Mesenteric fat pad (tissue), 1 donor: ENCODE measurements around the gene GSTO2. TPM values are rescaled to one million over a fixed set of nuclear protein-coding genes. Genes with fewer than 3 reads are reported as not detected.

Experiments
- DNase-seq: peaks from one replicate; pipeline ENCODE4 v3.0.0-alpha.2; 2020; ENCODE audit warnings: low spot score
- total RNA-seq: library from RNA; stranded (reverse); fragmentation: NEBNext Ultra II Directional; extraction: Animal tissue kit (Norgen Biotek cat#: 25700); gene quantifications from one replicate; pipeline ENCODE4 v1.2.1, GENCODE V29; 2021
- donor health status: DM: yes; HTN: yes; CAD: no.

The GSTO2 gene
- total RNA-seq, 1 donor from 2014 or later = 0.45 TPM

DNA sequence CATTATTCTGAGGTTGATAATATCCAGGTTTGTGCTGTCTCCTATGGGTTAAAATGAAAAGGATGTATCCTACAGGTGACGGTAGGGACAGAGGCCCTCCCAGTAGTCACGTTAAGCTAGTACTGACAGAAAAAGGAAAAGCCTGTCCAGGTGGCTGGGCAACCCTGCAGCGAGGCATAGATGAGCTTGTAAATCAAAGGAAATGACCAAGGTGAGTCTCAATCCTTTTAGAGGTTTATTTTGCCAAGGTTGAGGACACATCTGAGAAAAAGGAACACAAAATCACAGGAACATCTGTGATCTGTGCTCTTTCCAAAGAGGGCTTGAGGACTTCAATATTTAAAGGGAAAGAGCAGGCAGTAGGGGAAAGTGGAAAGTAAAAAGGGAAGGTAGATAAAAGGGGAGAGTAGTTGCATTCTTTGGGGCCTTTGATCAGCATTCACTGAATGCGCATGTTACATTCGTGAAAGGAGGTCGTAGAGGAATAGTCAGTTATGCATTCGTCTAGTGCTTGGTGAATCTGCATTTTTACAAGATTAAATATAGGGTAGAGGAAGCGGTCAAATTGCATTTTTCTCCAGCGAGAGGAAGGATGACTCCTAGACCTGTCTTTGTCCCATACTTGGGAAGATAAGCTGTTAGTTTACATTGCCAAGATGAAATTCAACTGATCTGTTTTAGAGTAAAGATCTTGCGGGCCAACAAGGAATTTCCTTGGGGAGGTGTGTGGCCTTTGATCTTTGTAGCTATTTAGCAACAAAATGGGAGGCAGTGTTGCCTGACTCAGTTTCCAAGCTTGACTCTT is 15.2 kb upstream of the GSTO2 start:
- no peak for DNase-seq

DNA sequence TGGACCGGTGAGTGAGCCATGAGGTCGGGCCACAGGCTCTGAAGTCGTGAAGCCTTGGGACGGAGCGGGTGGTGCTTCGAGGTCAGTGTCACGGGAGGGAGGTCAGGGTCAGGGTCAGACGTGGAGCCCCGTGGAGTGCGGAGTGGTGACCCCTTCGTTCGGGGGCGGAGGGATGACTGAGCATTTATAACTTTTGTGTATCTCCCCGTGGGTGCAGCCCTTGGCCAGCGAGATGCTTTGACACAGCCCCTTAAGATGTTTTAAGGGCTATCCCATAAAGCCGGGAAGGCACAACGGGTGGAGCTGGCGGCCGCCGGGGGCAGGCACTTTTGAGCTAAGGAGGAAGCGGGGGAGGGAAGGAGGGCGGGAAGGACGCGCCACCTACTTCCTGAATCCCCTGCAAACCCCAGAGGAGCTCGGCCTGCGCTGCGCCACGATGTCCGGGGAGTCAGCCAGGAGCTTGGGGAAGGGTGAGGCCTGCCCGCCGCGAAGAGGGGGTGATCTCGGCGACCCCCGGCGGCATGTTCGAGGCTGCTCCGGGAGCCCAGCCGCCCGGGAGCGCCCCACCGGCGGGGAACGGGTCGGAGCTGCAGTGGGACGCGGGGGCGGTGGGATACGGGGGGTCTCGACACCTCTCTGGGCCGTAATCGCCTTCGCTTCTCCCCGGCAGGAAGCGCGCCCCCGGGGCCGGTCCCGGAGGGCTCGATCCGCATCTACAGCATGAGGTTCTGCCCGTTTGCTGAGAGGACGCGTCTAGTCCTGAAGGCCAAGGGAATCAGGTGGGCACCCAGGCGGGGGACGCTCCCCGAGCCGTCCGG is 14.3 kb upstream of the GSTO2 start, which contains the start of gene GSTO1:
GSTO1 (plus strand) TSS at position 400 of the 818 bp plus-strand sequence; CDS start at position 437, 37 bp downstream.
- DNase-seq = peak; percentile 93

DNA sequence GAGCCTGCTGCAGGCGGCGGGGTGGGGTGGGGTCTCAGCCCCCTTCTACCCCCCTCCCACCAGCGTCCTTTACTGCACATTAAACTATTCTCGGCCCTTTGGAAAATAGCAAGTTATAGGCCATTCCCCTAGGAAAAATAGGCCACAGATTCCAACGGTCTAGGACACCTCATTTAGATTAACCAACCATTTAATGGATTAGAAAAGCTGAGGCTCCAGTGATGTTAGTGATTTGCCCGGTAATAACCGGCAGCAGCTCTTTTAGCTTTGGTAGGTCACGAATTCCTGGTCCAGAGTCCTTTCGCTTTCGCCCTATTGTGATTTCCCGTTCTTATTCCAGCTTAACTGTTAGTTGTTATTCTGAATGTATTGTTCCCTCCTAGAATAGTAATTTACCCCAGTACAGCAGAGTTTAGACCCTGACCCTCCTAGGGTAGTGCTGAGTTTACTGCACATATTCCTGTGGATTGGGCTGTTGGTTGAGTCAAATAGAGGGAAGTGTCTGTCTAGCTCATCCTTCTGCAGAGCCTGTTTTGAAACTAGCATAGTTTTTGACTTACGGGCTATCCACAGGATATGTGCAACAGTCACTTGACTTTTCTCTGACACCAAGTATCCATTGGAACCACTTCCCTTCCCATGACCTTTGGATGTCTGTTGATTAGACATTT is 13.5 kb upstream of the GSTO2 start:
- no peak for DNase-seq

DNA sequence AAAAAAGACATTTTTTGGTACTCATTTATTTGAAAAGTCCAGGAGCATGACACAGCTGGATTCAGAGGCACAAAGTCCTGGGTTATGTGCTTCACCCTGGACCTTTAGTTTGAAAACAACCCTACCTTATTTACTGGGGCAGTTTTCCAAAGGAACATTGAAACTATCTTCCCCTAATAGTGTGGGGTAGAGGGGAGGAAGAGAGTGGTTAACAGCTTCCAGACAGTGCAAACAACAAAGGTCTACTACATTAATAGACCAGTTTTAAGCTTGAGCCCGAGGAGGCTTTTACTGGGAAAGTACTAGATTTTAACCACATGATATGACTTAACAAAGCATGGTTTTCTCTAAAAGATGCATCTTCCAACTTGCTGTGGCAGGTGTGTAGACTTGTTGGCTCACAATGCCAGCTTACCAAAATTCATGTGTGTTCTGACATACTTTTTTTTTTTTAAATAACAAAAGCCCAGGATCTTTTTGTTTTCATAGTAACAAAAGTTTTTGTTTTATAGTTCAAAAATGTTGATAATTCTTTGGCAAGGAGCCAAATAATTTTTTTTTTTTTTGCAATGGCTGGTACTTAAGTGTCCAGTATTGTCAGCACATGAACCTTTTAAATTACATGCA is 12.5 kb upstream of the GSTO2 start:
- DNase-seq = no peak

DNA sequence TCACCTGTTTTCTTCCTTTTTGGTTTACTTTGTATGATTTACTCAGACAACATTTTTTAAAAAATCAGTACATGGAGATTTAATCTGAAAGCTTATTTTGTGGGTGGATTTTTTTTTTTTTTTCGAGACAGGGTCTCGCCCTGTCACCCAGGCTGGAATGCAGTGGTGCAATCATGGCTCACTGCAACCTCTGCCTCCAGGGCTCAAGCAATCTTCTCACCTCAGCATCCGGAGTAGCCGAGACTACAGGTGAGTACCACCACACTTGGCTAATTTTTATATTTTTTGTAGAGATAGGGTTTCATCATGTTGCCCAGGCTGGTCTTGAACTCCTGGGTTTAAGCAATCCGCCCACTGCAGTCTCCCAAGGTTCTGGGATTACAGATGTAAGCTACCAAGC is 11.7 kb upstream of the GSTO2 start:
- DNase-seq = no peak

DNA sequence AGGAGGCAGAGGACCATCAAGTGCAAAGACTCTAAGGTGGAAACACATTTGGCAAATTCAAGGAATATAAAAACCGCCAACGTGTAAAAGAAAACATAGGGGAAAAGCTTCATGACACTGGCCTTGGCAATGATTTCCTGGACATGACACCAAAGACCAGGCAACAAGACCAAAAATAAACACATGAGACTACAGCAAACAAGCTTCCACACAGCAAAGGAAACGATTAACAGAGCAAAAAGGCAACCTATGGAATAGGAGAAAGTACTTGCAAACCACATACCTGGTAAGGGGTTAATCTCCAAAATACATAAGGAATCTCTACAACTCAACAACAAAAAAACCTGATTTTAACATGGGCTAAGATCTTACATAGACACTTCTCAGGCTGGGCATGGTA is 10.8 kb upstream of the GSTO2 start:
- no peak for DNase-seq

DNA sequence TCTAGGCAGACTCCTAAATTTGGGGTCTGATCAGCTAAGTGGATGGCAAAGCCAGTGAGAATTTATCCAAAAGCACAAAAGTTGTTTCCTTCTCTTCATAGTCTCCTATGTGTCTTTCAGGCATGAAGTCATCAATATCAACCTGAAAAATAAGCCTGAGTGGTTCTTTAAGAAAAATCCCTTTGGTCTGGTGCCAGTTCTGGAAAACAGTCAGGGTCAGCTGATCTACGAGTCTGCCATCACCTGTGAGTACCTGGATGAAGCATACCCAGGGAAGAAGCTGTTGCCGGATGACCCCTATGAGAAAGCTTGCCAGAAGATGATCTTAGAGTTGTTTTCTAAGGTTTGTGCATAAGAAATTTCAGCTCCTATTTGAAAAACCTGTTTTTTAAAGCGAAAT is 9.5 kb upstream of the GSTO2 start:
- no peak for DNase-seq

DNA sequence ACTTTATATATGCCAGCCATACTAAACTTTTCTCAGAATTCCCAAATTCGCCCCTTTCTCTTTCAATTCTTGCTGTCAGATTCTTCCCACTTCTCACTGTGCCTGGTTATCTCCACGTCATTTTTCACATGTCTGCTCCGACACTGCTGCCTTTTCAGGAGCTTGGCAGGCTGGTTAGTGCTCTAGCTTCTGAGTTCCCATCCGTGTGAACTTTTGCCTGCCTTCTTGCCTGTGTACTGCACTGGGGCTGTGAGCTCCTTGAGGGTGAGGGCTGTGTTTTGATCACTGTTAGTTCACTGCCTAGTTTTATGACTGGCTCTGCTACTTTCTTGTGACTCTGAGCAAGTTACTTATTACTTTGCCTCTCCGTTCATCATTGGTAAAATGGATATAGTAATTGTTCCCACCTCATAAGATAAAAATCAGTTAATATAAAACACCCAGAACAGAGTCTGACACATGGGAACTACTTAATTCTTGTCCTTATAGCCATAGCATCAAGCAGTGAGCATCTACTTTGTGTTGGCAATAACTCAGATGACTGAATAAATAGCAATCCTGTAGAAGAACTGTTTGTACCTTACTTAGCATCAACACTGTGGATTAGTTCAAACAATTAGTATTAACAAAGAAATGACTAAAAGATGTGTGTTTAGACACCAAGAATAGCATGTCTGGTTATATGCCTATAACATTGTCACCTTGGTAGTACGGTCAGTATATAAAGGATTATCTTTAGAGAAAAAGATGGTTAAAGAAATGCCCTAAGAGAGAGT is 8.8 kb upstream of the GSTO2 start:
- DNase-seq = no peak

DNA sequence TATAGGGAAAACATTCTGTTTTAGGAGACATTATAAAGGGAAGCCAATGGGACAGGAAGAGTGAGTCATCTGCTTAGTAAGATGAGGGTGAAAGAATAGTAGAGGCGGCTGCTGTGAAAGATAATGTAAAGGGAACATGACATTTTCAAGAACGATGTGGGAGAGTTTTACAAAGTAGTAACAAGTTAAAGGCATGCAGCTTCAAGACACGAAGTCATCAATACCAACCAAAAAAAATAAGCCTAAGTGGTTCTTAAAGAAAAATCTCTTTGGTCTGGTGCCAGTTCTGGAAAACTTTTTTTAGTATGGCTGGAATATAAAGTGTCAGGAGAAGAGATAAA is 8.2 kb upstream of the GSTO2 start:
- DNase-seq = no peak

DNA sequence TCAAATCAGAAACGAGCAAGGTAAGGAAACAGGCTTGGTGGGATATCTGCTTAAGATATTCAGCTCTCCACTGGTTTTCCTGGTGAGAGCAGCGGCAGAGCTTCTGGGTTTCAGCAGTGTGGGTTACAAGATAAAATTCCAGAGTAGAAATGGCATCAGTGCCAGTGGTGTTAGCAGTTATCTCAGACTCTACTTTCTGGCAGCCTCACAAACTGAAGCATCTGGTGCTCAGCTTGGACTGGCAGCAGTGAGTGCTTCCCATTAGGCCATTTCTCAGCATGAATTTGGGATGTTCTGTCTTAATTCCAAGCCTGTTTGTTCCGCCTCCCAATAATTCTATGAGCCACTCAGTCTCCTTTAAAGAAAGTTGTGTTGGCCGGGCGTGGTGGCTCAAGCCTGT is 6.9 kb upstream of the GSTO2 start:
- DNase-seq = no peak

DNA sequence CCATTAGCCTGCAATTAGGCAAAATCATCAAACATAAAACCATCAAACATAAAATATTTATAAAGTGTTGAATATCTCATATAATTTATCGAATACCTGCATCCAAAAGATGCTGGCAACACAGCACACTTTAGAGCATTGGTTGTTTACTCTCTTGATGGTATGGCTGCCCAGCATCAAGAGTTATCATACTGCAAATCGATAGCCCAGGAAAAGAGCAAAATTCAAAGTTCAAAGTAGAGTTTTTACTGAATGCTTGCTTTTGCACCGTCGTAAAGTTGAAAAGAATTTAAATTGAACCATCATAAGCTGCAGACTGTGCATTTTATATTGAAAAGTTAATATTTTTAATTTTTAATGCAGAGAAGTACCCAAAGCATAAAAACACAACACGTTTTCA is 4.2 kb upstream of the GSTO2 start:
- DNase-seq = no peak

DNA sequence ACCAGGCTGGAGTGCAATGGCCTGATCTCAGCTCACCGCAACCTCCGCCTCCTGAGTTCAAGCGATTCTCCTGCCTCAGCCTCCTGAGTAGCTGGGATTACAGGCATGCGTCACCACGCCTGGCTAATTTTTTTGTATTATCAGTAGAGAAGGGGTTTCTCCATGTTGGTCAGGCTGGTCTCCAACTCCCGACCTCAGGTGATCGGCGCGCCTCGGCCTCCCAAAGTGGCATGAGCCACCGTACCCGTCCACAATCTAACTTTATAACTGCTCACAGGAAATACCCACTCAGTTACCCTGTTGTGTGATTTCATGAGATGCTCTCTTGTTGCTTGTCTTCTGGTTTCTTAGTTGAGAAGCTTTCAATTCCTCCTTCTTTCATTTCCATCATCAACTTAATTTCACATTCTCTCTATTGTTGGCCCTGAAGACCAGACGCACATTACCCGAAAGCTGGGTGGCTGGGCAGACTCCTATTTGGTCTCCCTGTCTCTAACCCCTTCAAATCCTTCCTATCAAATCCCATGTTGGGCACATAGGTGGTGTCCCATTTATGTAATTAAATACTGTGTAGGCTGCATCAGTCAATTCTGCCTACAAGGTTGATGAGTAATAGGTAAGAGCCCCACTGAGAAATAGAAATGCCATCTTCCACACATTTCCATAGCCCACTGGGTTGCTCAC is 1.1 kb upstream of the GSTO2 start:
- no peak for DNase-seq

DNA sequence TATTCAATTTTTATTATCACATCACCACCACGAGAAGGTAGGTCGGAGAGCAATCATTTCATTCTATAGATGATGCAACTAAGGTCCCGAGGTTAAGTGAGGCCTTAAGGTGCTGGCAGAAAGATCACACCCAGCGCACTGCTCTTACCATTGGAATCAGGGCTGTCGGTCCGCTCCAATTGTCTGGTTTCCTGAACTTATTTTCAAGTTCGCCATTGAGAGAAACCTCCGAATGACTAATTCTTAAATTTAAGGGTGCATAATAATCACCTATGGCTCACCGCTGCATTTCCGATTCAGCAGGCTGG is 625 bp upstream of the GSTO2 start:
- no peak for DNase-seq

DNA sequence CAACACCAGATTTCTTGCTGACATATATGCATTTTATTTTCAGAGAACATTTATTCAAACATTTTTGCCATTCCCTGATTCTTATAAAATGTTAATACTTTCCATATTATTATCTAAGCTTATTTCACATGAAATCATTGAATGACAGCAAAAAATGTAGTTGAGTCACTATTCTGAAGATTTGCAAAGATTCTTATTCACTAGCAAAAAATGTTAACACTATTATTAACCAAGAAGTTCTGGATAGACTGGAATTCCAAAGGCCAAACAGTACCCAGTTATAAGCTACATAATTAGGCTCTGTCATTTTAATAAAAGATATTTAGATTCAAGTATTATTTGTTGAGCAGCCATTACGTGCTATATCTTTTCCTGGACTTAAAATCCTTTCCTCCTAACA is 4.3 kb downstream of the GSTO2 start:
- no peak for DNase-seq

DNA sequence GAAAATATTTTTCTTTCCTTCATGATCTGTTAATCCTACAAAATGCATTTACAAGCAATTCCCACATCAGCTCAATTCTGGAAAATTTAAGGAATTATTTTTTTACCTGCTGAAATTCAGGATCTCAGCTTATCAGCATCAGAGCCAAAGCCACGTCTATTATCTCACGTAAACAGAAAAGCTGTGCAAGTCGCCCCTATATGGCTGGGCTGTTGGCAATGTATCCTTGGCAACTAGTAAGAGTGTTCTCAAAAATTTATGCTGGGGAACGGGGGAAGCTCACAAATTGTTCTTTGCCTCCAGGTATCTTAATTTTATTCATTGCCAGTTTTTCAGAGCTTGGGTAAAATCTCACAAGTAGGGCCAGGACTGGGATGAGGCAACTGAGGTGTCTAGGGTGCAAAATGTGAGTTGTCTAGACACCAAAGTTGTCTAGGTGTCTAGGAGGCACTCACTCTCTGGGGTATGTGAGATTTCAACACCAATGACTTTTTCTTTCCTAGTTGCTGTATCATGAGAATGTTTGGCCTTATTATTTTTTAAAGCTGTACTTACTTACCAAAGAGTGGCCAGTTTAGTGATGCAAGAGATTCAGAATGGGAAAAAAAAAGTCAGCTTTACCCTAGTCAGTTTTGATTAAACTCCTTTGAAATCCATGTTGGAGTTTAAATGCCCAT is 5.1 kb downstream of the GSTO2 start:
- no peak for DNase-seq

DNA sequence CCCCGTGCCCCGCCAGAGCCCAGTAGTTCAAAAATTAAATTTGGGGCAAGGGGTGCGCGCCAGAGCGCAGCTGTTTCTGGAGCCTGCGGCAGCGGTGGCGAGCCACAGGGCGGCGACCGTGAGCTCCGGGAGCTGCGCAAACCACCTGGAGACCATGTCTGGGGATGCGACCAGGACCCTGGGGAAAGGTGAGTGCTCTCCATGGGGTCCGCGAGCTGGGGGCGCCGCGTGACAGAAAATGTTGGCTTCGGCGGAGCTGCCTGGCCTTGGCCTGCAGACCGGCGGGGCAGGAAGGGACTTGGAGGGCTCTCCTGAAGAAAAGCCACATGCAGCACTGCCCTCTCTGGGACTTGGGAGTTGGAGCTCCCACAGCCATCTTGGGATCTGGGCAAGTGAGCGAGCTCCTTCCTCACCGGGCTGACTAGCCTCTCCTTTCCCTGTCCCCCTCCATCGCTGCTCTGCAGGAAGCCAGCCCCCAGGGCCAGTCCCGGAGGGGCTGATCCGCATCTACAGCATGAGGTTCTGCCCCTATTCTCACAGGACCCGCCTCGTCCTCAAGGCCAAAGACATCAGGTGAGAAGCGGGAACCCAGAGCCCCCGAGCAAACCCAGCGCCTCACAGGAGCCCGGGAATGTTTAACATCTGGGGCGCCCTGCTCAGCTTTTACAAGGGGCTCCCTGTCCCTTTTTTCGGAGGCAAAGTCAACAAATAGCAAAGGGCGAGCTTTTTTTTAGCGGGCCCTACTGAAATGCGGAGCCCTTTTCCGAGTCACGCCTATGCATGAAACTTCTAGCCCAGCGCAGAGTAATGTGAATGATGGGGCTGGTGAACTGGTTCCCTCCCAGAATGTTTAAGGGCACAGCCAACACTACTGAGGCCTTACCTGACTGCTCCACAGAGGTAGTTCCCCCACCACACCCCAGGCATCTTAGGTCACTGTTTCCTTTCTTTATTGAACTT is 6.1 kb downstream of the GSTO2 start:
- DNase-seq = no peak

DNA sequence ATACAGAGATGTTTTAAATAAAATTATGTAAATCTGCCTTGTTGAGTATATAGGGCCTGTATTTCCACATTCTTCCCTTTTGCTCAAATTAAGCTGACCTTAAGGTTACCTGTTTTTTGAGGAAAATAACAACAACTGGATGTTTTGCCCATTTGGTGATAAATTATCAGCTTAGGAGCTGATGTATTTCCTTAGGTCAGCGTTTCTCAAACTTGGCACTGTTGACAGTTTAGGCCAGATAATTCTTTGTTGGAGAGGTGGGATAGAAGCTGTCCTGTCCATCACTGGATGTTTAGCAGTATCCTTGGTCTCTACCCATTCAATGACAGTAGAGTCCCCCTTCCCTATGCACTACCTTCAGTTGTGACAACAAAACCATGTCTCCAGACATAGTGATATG is 7.2 kb downstream of the GSTO2 start:
- DNase-seq = no peak

DNA sequence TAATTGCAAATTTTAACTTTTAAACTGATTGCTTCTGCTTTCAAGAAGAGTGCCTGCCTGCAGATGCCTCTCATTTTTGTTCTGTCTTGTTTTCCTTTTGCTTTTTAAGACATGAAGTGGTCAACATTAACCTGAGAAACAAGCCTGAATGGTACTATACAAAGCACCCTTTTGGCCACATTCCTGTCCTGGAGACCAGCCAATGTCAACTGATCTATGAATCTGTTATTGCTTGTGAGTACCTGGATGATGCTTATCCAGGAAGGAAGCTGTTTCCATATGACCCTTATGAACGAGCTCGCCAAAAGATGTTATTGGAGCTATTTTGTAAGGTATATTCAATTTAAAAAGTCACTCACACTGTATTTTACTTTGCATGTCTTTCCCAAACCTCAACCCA is 8.8 kb downstream of the GSTO2 start:
- no peak for DNase-seq
